PC-9 (cell line): ENCODE results near the gene PELI1. TPM values are rescaled to one million over a fixed set of nuclear protein-coding genes. Genes with fewer than 3 reads are reported as not detected.

Experiments
- BruUV-seq: library from RNA; stranded (reverse); fragments of 400-500 nt; replicated peaks from 2 replicates; lab custom pipeline; 2021; lab: Mats Ljungman, UMichigan
- CTCF ChIA-PET: fragments of 300-600 bp; sonication (Branson Sonifier 250); formaldehyde crosslinking; loops from one replicate; lab custom pipeline; 2022; ENCODE audit warnings: antibody characterized with exemption; lab: Charles Lee
- POLR2A ChIA-PET: fragments of 300-600 bp; sonication (Branson Sonifier 250); formaldehyde crosslinking; loops from one replicate; lab custom pipeline; 2022; ENCODE audit warnings: antibody characterized with exemption; ENCODE audit not compliant: unreplicated experiment; lab: Charles Lee
- DNase-seq, 2 experiments: peaks; one replicate each; pipeline versions ENCODE4 v3.0.0 to v3.0.0-alpha.2; 2015 to 2022; ENCODE audit warnings: mixed read lengths in 1 of 2
- H2AFZ ChIP-seq: fragments of 200-600 bp; sonication (generic); 2 replicates; pipeline ENCODE4 v1.8.1; 2017; ENCODE audit warnings: antibody characterized with exemption
- H3F3A ChIP-seq: fragments of 200-600 bp; sonication (generic); 2 replicates; pipeline ENCODE4 v1.8.1; 2017; ENCODE audit warnings: antibody characterized with exemption, mild to moderate bottlenecking, low read depth; ENCODE audit not compliant: insufficient read depth
- H3K27ac ChIP-seq: fragments of 200-600 bp; sonication (generic); 2 replicates; pipeline ENCODE4 v1.6.1; 2016; ENCODE audit warnings: mixed run types
- H3K27me3 ChIP-seq: fragments of 200-600 bp; sonication (generic); 2 replicates; pipeline ENCODE4 v1.6.1; 2016; ENCODE audit warnings: low read depth, mixed run types; ENCODE audit not compliant: insufficient read depth
- H3K36me3 ChIP-seq: fragments of 200-600 bp; sonication (generic); 2 replicates; pipeline ENCODE4 v1.6.1; 2016; ENCODE audit warnings: low read depth, mixed run types
- H3K4me1 ChIP-seq: fragments of 200-600 bp; sonication (generic); replicated peaks from 2 replicates; pipeline ENCODE4 v1.6.1; 2016; ENCODE audit warnings: mixed run types; ENCODE audit not compliant: insufficient read depth
- H3K4me2 ChIP-seq: fragments of 200-600 bp; sonication (generic); 2 replicates; pipeline ENCODE4 v1.6.1; 2017; ENCODE audit warnings: mixed run types
- H3K4me3 ChIP-seq: fragments of 200-600 bp; sonication (generic); 2 replicates; pipeline ENCODE4 v1.6.1; 2016; ENCODE audit warnings: mixed run types
- H3K79me2 ChIP-seq: fragments of 200-600 bp; sonication (generic); 2 replicates; pipeline ENCODE4 v1.6.1; 2017; ENCODE audit warnings: low read depth, mixed run types
- H3K9me2 ChIP-seq: fragments of 200-600 bp; sonication (generic); 2 replicates; pipeline ENCODE4 v1.8.1; 2017; ENCODE audit warnings: mild to moderate bottlenecking; ENCODE audit not compliant: insufficient read depth
- H3K9me3 ChIP-seq: fragments of 200-600 bp; sonication (generic); 2 replicates; pipeline ENCODE4 v1.8.1; 2016; ENCODE audit warnings: low read depth; ENCODE audit not compliant: insufficient read depth
- H4K20me1 ChIP-seq: fragments of 200-600 bp; sonication (generic); 2 replicates; pipeline ENCODE4 v1.8.1; 2017; ENCODE audit not compliant: insufficient read depth
- EZH2 ChIP-seq: fragments of 200-600 bp; sonication (generic); IDR thresholded peaks from 2 replicates; pipeline ENCODE4 v1.8.0; 2017; ENCODE audit warnings: antibody characterized with exemption, low read depth
- intact Hi-C: fragments of 100-400 bp; cut with micrococcal nuclease; formaldehyde crosslinking; loops from one replicate; pipeline ENCODE4 v1.10.0; 2022; ENCODE audit not compliant: unreplicated experiment
- total RNA-seq: library from RNA; stranded (reverse); gene quantifications from 2 replicates; pipeline ENCODE4 v1.2.3, GENCODE V29; 2021
- TF ChIP-seq, protein P1 (sequence below): fragments of 200-600 bp; sonication (generic); conservative IDR thresholded peaks from 2 replicates; pipeline ENCODE4 v1.6.1; 2017; ENCODE audit warnings: mixed run types, antibody characterized with exemption, mild to moderate bottlenecking, moderate library complexity

The PELI1 gene
- total RNA-seq, 1 experiment from 2014 or later = 32.6 TPM

DNA sequence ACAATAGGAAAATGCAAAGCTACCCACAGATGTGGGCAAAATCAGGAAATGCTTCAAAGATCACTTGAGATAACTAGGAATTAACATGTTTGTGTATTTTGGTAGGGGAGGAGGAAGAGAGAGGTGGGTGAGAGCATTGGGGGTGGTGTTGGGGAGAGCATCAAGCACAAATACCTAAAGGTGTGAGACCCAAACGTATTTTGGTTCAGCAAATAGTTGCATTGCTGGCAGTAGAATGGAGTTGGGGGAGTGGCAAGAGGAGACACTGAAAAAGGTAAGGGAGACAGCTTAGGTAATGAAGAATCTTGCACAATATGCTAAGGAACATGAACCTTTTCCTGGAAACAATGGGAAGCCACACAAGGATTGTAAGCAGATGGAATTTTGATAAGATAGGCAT is 1.5 kb upstream of the PELI1 start:
- no TSS peak for BruUV-seq
- no peaks in the 10 kb centered on the region for H4K20me1 ChIP-seq
- H2AFZ ChIP-seq = 0 out of 2 replicates have a peak overlapping the region, but pooled peaks have one; percentile 79
- no peaks in the 10 kb centered on the region for H3K9me3 ChIP-seq
- TF ChIP-seq, protein P1, sequence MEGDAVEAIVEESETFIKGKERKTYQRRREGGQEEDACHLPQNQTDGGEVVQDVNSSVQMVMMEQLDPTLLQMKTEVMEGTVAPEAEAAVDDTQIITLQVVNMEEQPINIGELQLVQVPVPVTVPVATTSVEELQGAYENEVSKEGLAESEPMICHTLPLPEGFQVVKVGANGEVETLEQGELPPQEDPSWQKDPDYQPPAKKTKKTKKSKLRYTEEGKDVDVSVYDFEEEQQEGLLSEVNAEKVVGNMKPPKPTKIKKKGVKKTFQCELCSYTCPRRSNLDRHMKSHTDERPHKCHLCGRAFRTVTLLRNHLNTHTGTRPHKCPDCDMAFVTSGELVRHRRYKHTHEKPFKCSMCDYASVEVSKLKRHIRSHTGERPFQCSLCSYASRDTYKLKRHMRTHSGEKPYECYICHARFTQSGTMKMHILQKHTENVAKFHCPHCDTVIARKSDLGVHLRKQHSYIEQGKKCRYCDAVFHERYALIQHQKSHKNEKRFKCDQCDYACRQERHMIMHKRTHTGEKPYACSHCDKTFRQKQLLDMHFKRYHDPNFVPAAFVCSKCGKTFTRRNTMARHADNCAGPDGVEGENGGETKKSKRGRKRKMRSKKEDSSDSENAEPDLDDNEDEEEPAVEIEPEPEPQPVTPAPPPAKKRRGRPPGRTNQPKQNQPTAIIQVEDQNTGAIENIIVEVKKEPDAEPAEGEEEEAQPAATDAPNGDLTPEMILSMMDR = no peak
- no peak for TF ChIP-seq EZH2
- H3K79me2 ChIP-seq = peaks cover 22% of the 10 kb centered on the region
- no peak overlapping the region for H3K4me2 ChIP-seq
- H3K9me2 ChIP-seq = 0 out of 2 replicates have a peak, but pooled peaks cover 3% of the 10 kb centered on the region
- no peak overlapping the region for H3K27ac ChIP-seq
- peaks cover 36% of the 10 kb centered on the region for H3K4me1 ChIP-seq
- H3K4me3 ChIP-seq = no peak overlapping the region
- POLR2A ChIA-PET = interaction anchor here (0.6 kb wide), 1 partner anchor 210 kb away, joined by 4 read pairs; no protein-coding TSS in a partner anchor
- DNase-seq = peak; percentile 18 to 58
- intact Hi-C loops = loop anchor here (2.0 to 10.0 kb wide), 2 partner anchors 97 to 339 kb away; no protein-coding TSS in a partner anchor
- no peaks in the 10 kb centered on the region for H3F3A ChIP-seq
- no peaks in the 10 kb centered on the region for H3K27me3 ChIP-seq
- H3K36me3 ChIP-seq = no peaks in the 10 kb centered on the region
- CTCF ChIA-PET = no interaction called here

DNA sequence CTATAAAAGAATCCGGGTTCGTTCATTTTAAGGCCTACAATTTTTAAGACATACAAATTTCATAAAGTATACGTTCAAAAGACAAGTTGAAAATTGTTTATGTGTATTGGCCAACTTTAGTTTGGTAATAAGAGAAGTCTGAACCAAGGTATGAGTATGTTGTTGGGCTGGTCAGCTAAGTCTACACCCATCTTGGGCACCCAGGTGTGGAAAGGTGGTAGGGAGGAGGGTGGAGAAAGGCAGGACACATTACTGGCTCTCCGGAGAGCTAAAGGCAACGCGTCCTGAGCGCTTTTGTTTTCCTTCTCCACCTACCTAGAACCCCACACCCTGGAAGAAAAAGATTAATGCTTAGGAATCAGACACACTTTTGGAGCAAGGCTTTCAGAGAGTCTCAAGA is 899 bp upstream of the PELI1 start:
- DNase-seq = no peak
- H2AFZ ChIP-seq = peak overlapping the region; percentile 79
- H3K9me2 ChIP-seq = 0 out of 2 replicates have a peak, but pooled peaks cover 3% of the 10 kb centered on the region
- H4K20me1 ChIP-seq = no peaks in the 10 kb centered on the region
- TF ChIP-seq, protein P1 = no peak
- TF ChIP-seq EZH2 = no peak
- no peaks in the 10 kb centered on the region for H3F3A ChIP-seq
- H3K9me3 ChIP-seq = no peaks in the 10 kb centered on the region
- no peaks in the 10 kb centered on the region for H3K36me3 ChIP-seq
- H3K4me2 ChIP-seq = peak overlapping the region; percentile 66
- intact Hi-C loops = loop anchor here (2.0 to 10.0 kb wide), 2 partner anchors 96 to 340 kb away; no protein-coding TSS in a partner anchor
- ChIA-PET POLR2A (no interaction called here), CTCF (no interaction called here)
- H3K27me3 ChIP-seq = no peaks in the 10 kb centered on the region
- H3K4me1 ChIP-seq = peaks cover 36% of the 10 kb centered on the region
- peak overlapping the region; percentile 80; the same call in 1 of the 2 replicates for H3K4me3 ChIP-seq
- H3K27ac ChIP-seq = no peak overlapping the region
- no TSS peak for BruUV-seq
- H3K79me2 ChIP-seq = peaks cover 26% of the 10 kb centered on the region

DNA sequence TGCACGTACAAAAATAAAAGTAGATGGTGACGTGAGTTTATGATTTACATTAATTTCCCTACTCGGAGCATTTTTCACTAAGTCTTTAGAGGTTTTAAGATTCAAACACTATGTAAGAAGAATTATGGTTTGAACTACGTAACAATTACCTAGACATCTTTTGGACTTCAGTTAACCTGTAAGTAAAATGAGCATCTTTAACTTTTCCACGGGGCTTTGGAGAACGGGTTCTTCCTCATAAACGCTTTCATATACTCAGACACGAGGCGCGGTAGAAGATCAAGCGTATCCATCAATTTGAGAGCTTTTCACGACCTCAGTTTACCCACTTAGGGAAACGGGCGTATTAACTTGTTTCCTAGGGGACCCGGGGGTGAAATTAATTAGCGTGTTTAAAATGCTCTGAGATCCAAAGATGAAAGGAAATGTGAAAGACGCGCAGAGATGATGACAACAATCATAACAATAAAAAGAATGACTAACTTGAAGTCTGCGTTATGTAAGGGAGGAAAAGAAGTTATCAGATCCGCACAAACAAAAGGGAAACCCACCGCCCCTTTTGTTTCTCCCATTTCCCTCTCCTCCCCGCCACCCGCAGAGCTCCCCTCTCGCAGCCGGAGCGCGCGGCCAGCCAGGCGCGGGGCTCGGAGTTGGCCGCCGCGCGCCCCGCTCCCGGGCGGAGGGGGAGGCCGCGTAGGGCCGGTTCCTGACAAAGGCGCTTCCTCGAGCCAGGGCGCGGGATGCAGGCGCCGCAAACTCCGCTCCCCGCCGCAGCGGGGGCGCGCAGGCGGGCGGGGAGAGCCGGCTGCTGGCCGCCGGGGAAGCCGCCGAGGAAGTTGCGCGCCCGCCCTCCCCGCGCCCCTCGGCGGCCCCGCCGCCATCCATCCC is 807 bp downstream of the PELI1 start:
- H3K4me3 ChIP-seq = peak overlapping the region; percentile 80
- H3K79me2 ChIP-seq = peaks cover 41% of the 10 kb centered on the region
- no peak for TF ChIP-seq EZH2
- TF ChIP-seq, protein P1 = no peak
- H3K9me2 ChIP-seq = 0 out of 2 replicates have a peak, but pooled peaks cover 3% of the 10 kb centered on the region
- TSS peak; percentile 46 for BruUV-seq
- H3K36me3 ChIP-seq = no peaks in the 10 kb centered on the region
- no peaks in the 10 kb centered on the region for H3K9me3 ChIP-seq
- no peaks in the 10 kb centered on the region for H3F3A ChIP-seq
- H3K27ac ChIP-seq = no peak overlapping the region
- H3K27me3 ChIP-seq = no peaks in the 10 kb centered on the region
- CTCF ChIA-PET = no interaction called here
- H3K4me2 ChIP-seq = peak overlapping the region; percentile 73
- no peak for DNase-seq
- H4K20me1 ChIP-seq = no peaks in the 10 kb centered on the region
- H2AFZ ChIP-seq = peak overlapping the region; percentile 94
- POLR2A ChIA-PET = interaction anchor here (0.6 kb wide), 2 partner anchors 59 to 132 kb away, joined by 3 read pairs; no protein-coding TSS in a partner anchor
- intact Hi-C loops = loop anchor here (1.0 to 10.0 kb wide), 8 partner anchors 60 to 734 kb away; no protein-coding TSS in a partner anchor
- peaks cover 39% of the 10 kb centered on the region for H3K4me1 ChIP-seq
